ENCODE results near the gene PTPRA. TPM values are rescaled to one million over a fixed set of nuclear protein-coding genes. Genes with fewer than 3 reads are reported as not detected.
"Not testable (repeated sequence)": the region's sequence is repeated elsewhere in the genome, so short reads cannot be mapped to it uniquely, and the experiment has no call there.

The PTPRA gene
- total and polyA plus RNA-seq, 2 of the 4 experiments (the other 2 are of a cell fraction) = 35.0 to 50.0 TPM

DNA sequence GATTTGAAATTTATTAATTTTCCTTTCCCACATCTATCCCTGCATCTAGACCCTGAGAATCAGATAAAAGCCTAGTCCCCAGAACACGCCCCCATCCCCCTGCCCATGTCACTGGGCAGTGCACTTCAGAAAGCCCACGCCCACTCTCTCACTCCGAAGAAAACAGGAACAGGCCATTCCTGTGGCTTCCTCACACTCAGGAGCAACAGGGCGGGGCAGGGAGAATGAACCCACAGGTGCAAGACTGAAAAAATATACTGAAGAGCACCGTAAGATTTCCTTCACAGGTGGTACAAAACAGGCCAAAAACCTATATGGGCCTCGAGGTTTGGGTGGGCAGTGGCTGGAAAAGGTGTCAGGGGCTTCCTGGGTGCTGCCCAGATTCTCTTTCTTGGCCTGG is 201.5 kb downstream of the PTPRA start:
- H3K14ac ChIP-seq (replicated peaks; ENCODE audit: low read depth, low read length) = no peak overlapping the region
- CTCF ChIA-PET = no interaction called here
- in situ Hi-C loops (cut with MboI; ENCODE audit: low sequenced_read_pairs) (no loop called here), dilution Hi-C loops (cut with HindIII; ENCODE audit: low sequenced_read_pairs, unreplicated experiment) (no loop called here), intact Hi-C loops (cut with micrococcal nuclease) (no loop called here)
- H2BK20ac ChIP-seq (ENCODE audit: low read depth, low read length) = no peak overlapping the region
- peaks cover 42% of the 10 kb centered on the region for H3K27me3 ChIP-seq (ENCODE audit: control insufficient read depth, insufficient read depth, low read length)
- H2AK5ac ChIP-seq (ENCODE audit: low read depth, low read length) = no peak overlapping the region
- H3K18ac ChIP-seq (ENCODE audit: low read depth, low read length) = no peak overlapping the region
- no peaks in the 10 kb centered on the region for H3K4me1 ChIP-seq (ENCODE audit: control insufficient read depth, insufficient read depth, low read length)
- no peak overlapping the region for H2BK15ac ChIP-seq (ENCODE audit: low read depth, low read length)
- no peak overlapping the region for H3K56ac ChIP-seq (ENCODE audit: extremely low read depth, insufficient read depth, low read length)
- POLR2A ChIA-PET (ENCODE audit: unreplicated experiment) = no interaction called here
- DNase-seq (no peak), ATAC-seq (ENCODE audit: low read depth) (no peak)
- H4K8ac ChIP-seq (ENCODE audit: low read depth in 2 of 2, low read length in 2 of 2) = no peak overlapping the region
- WGBS, 2 experiments (ENCODE audit: extremely low coverage in 2 of 2, insufficient read length in 1 of 2) = 61% methylated on average over 3 of the region's 6 CpGs; no CpG with 5 or more reads in 1 of the 2 experiments
- H2BK120ac ChIP-seq (ENCODE audit: low read depth, low read length) = no peak overlapping the region
- no peaks in the 10 kb centered on the region for H3K79me1 ChIP-seq (ENCODE audit: low read depth in 1 of 2, low read length in 2 of 2)
- no peaks in the 10 kb centered on the region for H4K20me1 ChIP-seq (ENCODE audit: insufficient read depth, low read length)
- no peak overlapping the region for H2AK9ac ChIP-seq (replicated peaks; ENCODE audit: low read depth, low read length, poor library complexity)
- H3K4me3 ChIP-seq (ENCODE audit: insufficient read depth, low read depth, low read length) = no peak overlapping the region
- H3K23ac ChIP-seq (ENCODE audit: low read depth, low read length) = no peak overlapping the region
- H3K9me3 ChIP-seq (ENCODE audit: control insufficient read depth, insufficient read depth, low read length) = no peaks in the 10 kb centered on the region
- H3K9ac ChIP-seq (ENCODE audit: low read depth, low read length) = no peak overlapping the region
- H3K4me2 ChIP-seq (ENCODE audit: low read depth, low read length) = no peak overlapping the region
- no peak overlapping the region for H2AFZ ChIP-seq (replicated peaks; ENCODE audit: low read length, poor library complexity)
- H3K27ac ChIP-seq (ENCODE audit: insufficient read depth, low read length) = no peak overlapping the region
- BruUV-seq (replicated peaks) = no TSS peak
- H4K91ac ChIP-seq (ENCODE audit: insufficient read depth, low read depth, low read length) = no peak overlapping the region
- no peak for TF ChIP-seq MAFK (IDR thresholded peaks at IDR 0.05; ENCODE audit: low read depth, low read length)
- TF ChIP-seq BHLHE40 (IDR thresholded peaks at IDR 0.05; ENCODE audit: low read depth, low read length) = no peak
- TF ChIP-seq CHD1 (IDR thresholded peaks at IDR 0.05; ENCODE audit: low read depth, low read length) = no peak
- H3K4ac ChIP-seq (ENCODE audit: low read depth, low read length) = no peak overlapping the region
- no peaks in the 10 kb centered on the region for H3K9me1 ChIP-seq (ENCODE audit: insufficient read depth, low read length)
- no peak overlapping the region for H2BK5ac ChIP-seq (ENCODE audit: low read depth, low read length, poor library complexity, severe bottlenecking)
- H4K5ac ChIP-seq (ENCODE audit: low read depth, low read length) = no peak overlapping the region
- H3K36me3 ChIP-seq (ENCODE audit: control insufficient read depth, insufficient read depth, low read length) = no peaks in the 10 kb centered on the region

DNA sequence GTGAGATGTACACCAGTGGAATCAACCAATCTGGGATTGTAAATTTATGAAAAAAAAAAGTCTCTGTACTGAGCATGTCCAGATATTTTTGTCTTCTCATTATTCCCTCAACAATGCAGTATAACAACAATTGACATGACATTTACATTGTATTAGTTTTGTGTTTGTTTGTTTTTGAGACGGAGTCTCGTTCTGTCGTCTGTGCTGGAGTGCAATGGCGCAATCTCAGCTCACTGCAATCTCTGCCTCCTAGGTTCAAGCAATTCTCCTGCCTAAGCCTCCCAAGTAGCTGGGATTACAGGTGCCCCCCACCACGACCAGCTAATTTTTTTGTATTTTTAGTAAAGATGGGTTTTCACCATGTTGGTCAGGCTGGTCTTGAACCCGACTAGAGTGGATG is 202.0 kb downstream of the PTPRA start:
- CTCF ChIA-PET; H3K4me1 ChIP-seq (ENCODE audit: control insufficient read depth, insufficient read depth, low read length); POLR2A ChIA-PET (ENCODE audit: unreplicated experiment); H2AFZ ChIP-seq (replicated peaks; ENCODE audit: low read length, poor library complexity); H3K9me1 ChIP-seq (ENCODE audit: insufficient read depth, low read length); ATAC-seq (ENCODE audit: low read depth); H3K27ac ChIP-seq (ENCODE audit: insufficient read depth, low read length); H3K18ac ChIP-seq (ENCODE audit: low read depth, low read length); H4K5ac ChIP-seq (ENCODE audit: low read depth, low read length); H2BK20ac ChIP-seq (ENCODE audit: low read depth, low read length); H3K4ac ChIP-seq (ENCODE audit: low read depth, low read length); DNase-seq; intact Hi-C loops (cut with micrococcal nuclease); H3K4me3 ChIP-seq (ENCODE audit: insufficient read depth, low read depth, low read length); H3K14ac ChIP-seq (replicated peaks; ENCODE audit: low read depth, low read length); H3K79me1 ChIP-seq (ENCODE audit: low read depth in 1 of 2, low read length in 2 of 2); BruUV-seq (replicated peaks); H3K56ac ChIP-seq (ENCODE audit: extremely low read depth, insufficient read depth, low read length); H2BK15ac ChIP-seq (ENCODE audit: low read depth, low read length); H3K23ac ChIP-seq (ENCODE audit: low read depth, low read length); H2AK9ac ChIP-seq (replicated peaks; ENCODE audit: low read depth, low read length, poor library complexity); H4K20me1 ChIP-seq (ENCODE audit: insufficient read depth, low read length); H4K91ac ChIP-seq (ENCODE audit: insufficient read depth, low read depth, low read length); H3K36me3 ChIP-seq (ENCODE audit: control insufficient read depth, insufficient read depth, low read length); H3K4me2 ChIP-seq (ENCODE audit: low read depth, low read length); H2AK5ac ChIP-seq (ENCODE audit: low read depth, low read length); H2BK120ac ChIP-seq (ENCODE audit: low read depth, low read length); H2BK5ac ChIP-seq (ENCODE audit: low read depth, low read length, poor library complexity, severe bottlenecking); H4K8ac ChIP-seq (ENCODE audit: low read depth in 2 of 2, low read length in 2 of 2); H3K9me3 ChIP-seq (ENCODE audit: control insufficient read depth, insufficient read depth, low read length); H3K9ac ChIP-seq (ENCODE audit: low read depth, low read length); in situ Hi-C loops (cut with MboI; ENCODE audit: low sequenced_read_pairs); dilution Hi-C loops (cut with HindIII; ENCODE audit: low sequenced_read_pairs, unreplicated experiment): not testable (repeated sequence)
- peaks cover 42% of the 10 kb centered on the region for H3K27me3 ChIP-seq (ENCODE audit: control insufficient read depth, insufficient read depth, low read length)
- WGBS, 2 experiments (ENCODE audit: extremely low coverage in 2 of 2, insufficient read length in 1 of 2) = no CpG with 5 or more reads among the region's 6 CpGs

Data from IMR-90 (cell line).